Retinal pigment epithelial cell (primary cell): ENCODE measurements around the gene ATP2B3.

Source experiments
- DNase-seq: peaks from one replicate; pipeline ENCODE4 v3.0.0-alpha.2; 2010; ENCODE audit warnings: low read depth
- H3K4me3 ChIP-seq: 2 replicates; pipeline ENCODE4 v1.5.1; 2011; ENCODE audit warnings: mild to moderate bottlenecking, low read length, control low read depth, moderate library complexity
- TF ChIP-seq, protein P1 (sequence below): conservative IDR thresholded peaks from 2 replicates; pipeline ENCODE4 v1.5.1; 2011; ENCODE audit warnings: low read depth, low read length, control low read depth, inconsistent platforms

The ATP2B3 gene

DNA sequence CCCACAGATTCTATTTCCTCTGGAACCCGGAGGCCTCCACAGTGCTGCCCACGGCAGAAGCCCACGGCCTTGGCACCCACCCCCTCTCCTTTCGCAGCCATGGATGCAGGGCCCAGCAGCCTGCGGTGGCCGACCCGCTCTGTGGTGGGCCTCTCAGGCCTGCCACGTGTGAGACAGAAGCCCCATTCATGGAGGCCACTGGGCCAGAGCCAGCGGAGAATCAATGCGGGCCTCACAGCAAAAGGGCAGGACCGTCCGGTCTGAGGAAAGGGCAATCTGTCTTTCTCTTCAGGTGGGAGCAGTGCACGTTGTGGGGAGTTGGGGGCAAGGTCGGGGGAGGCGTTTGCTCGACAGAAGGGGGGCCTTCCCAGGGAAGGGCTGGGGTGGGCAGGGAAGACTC, 38.7 kb upstream of the ATP2B3 start:
- TF ChIP-seq, protein P1, sequence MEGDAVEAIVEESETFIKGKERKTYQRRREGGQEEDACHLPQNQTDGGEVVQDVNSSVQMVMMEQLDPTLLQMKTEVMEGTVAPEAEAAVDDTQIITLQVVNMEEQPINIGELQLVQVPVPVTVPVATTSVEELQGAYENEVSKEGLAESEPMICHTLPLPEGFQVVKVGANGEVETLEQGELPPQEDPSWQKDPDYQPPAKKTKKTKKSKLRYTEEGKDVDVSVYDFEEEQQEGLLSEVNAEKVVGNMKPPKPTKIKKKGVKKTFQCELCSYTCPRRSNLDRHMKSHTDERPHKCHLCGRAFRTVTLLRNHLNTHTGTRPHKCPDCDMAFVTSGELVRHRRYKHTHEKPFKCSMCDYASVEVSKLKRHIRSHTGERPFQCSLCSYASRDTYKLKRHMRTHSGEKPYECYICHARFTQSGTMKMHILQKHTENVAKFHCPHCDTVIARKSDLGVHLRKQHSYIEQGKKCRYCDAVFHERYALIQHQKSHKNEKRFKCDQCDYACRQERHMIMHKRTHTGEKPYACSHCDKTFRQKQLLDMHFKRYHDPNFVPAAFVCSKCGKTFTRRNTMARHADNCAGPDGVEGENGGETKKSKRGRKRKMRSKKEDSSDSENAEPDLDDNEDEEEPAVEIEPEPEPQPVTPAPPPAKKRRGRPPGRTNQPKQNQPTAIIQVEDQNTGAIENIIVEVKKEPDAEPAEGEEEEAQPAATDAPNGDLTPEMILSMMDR, result no peak
- no peak overlapping the region for H3K4me3 ChIP-seq
- no peak for DNase-seq

DNA sequence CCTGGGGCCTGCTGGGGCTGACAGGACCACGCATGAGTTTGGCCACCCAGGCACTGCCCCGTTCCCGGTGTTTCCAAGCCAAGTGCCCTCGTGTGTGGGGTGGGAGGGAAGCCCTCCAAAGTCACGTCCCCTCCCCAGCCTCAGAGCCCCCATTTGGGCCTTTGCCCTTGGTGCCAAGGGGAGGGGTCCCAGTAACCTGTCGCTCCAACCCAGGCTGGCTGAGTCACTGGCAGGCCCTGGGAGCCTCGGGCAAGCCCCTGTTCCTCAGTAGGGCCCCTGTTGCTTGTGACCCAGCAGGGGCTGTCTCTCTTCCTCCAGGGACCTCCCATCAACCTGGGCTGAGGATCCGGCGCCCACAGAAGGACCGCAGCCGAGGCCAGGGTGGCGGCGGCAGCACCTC, 36.4 kb upstream of the ATP2B3 start:
- TF ChIP-seq, protein P1, result no peak
- H3K4me3 ChIP-seq, result no peak overlapping the region
- no peak for DNase-seq

DNA sequence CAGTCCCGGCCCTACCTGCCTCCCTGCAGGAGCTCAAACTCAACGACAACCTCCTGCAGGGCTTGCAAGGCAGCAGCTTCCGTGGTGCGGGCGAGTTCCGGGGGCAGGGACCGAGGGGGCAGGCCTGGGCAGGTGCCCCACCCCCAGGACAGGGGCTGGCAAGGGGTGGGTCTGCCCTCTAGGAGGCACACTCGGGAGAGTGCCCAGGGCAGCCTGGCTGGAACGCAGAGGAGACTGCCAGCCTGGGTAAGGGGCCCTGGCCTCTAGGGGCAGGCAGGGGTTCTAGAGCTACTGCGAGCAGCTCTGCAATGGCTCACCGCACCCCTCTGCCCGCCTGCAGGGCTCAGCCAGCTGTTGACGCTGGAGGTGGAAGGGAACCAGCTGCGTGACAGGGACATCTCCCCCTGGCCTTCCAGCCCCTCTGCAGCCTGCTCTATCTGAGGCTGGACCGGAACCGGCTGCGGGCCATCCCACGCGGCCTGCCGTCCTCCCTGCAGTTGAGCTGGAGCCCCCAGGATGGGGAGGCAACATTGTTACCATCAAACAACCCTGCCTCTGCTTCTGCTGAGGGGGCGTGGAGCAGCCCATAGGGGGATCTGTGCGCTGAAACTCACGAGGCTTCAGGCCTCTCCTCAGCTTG, 34.9 kb upstream of the ATP2B3 start:
- TF ChIP-seq, protein P1, result no peak
- no peak for DNase-seq

DNA sequence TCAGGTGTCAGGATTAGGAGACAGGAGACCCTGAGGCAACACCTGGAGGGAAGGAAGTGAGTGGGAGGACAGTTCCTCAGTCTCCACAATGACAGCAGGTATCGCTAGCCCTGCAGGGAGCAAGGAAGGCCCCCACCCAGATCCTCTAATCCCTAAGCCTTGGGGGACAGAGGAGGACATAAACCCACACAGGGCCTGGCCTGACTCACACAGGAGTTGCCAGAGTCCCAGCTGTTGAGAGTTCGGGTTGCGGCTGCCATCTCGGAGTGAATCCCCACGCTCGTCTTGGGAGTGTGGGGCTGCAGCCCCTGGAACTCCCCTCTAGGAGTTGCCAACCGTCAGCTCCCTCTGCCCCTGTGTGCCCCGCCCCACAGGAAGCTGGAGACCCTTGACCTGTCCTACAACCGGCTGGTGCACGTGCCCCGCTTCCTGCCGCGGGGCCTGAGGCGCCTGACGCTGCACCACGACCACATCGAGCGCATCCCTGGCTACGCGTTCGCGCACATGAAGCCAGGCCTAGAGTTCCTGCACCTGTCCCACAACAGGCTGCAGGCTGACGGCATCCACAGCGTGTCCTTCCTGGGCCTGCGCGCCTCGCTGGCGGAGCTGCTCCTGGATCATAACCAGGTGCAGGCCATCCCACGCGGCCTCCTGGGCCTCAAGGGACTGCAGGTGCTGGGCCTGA, 31.9 kb upstream of the ATP2B3 start:
- DNase-seq, result no peak
- no peak overlapping the region for H3K4me3 ChIP-seq
- TF ChIP-seq, protein P1, result no peak

More for the DNA sequence above, 34.9 kb upstream of the ATP2B3 start:
- no peak overlapping the region for H3K4me3 ChIP-seq

DNA sequence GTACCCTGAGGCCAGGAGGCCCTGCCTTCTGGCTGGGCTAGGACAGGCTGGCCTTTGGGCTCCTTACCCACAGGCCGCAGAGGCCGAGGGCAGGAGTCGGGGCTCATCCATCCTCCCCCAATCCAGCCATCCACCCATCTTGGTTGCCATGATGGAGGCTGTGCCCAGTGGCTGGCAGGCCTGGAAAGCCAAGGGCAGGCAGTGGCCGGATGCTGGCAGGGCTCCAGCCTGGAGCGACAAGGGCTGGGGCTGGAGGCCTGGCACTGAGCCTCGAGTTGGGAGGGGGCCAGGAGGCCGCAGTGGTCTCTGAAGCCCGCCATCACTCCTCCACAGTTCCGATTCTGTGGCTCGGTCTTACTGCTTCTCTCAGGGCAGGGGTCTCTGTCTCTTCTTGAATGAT, 31.3 kb upstream of the ATP2B3 start:
- TF ChIP-seq, protein P1, result no peak
- no peak for DNase-seq
- H3K4me3 ChIP-seq, result no peak overlapping the region

DNA sequence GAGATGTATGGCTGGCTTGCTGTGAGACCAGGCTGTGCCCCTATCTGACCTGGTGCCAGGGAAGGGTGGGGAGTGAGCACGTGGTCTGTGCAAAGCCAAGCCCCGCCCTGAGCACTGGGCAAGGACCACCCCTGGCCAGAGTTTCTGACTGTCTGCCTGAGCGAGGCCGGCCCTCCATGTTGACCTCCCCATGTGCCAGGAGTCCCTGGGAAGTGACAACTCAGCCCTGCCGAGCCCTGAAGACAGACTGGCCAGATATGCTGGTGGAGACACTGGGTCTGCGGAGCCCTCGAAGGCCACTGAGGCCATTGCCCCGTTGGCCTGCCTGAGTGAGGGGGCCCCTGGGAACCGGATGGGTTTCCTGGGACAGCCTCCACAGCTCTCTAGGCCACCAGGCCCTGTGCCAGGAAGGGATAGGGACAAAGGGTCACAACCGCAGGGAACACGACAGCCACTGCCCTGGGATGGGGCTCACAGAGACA, 29.8 kb upstream of the ATP2B3 start:
- DNase-seq, result no peak
- TF ChIP-seq, protein P1, result no peak
- no peak overlapping the region for H3K4me3 ChIP-seq

DNA sequence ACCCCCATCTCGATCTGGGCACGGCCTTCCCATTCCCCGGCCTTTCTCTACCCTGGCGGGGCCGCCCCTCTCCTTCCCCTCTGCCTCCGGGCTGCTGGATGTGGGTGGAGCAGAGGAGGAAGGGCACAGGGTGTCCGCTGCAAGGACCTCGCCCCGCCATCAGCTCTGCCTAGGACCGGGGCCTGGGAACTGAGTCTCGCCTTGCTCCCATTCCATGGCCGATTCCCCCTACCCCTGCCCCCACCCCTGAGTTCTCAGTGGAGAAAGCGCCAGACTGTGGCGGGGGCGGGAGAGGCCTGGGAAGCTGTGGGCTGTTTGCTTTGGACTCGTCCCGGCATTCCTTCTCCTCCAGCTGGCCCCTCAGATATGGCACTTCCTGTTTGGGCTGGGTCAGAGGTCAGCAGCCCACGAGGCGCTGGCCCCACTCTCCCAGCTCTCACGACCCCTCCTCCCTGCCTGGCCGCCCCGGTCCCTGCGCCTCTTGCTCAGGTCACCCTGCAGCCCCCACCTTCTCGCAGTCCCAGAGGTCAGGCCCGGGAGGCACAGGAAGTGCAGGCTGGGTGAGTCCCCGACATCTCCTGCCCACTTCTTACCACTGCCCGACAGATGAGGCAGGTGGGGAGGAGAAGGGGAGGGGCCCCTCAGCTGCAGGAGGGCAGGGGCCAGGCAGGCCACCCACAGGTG, 29.1 kb upstream of the ATP2B3 start:
- TF ChIP-seq, protein P1, result no peak
- no peak overlapping the region for H3K4me3 ChIP-seq
- no peak for DNase-seq
